HL-60 (cell line): ENCODE results near the gene VTN.
"Not testable (repeated sequence)": the region's sequence is repeated elsewhere in the genome, so short reads cannot be mapped to it uniquely, and the experiment has no call there.

Source experiments
- DNase-seq, 2 experiments: peaks; one replicate each; pipeline ENCODE4 v3.0.0-alpha.2; 2010 to 2020; ENCODE audit warnings: low read depth in 1 of 2, low spot score in 1 of 2
- H3K27ac ChIP-seq: fragments of 250-450 bp; sonication (Bioruptor Pico); replicated peaks from 2 replicates; pipeline ENCODE4 v1.5.1; 2020; ENCODE audit warnings: mild to moderate bottlenecking, moderate library complexity
- H3K27me3 ChIP-seq: fragments of 250-450 bp; sonication (Bioruptor Pico); 2 replicates; pipeline ENCODE4 v1.5.1; 2021; ENCODE audit warnings: mild to moderate bottlenecking, moderate library complexity; ENCODE audit not compliant: insufficient read depth, poor library complexity, severe bottlenecking
- H3K4me3 ChIP-seq: replicated peaks from 2 replicates; pipeline ENCODE4 v1.5.1; 2011; ENCODE audit warnings: mild to moderate bottlenecking, control low read depth, low read length; ENCODE audit not compliant: insufficient read depth
- CTCF ChIP-seq: IDR thresholded peaks from one replicate; pipeline ENCODE4 v1.5.1; 2011; ENCODE audit warnings: low read length, control low read depth, inconsistent platforms; ENCODE audit not compliant: insufficient read depth
- GABPA ChIP-seq: IDR thresholded peaks from 2 replicates; pipeline ENCODE4 v1.6.1; 2012; ENCODE audit warnings: low read depth
- POLR2AphosphoS5 ChIP-seq: IDR thresholded peaks from 2 replicates; pipeline ENCODE4 v1.6.1; 2012; ENCODE audit warnings: low read depth
- REST ChIP-seq: IDR thresholded peaks from 2 replicates; pipeline ENCODE4 v1.6.1; 2012; ENCODE audit warnings: low read depth; ENCODE audit not compliant: insufficient replicate concordance
- SPI1 ChIP-seq: IDR thresholded peaks from 2 replicates; pipeline ENCODE4 v1.6.1; 2012; ENCODE audit warnings: low read depth, mild to moderate bottlenecking, borderline replicate concordance

VTN gene

GRCh38 chr17:28340374-28340773 is 29.7 kb downstream of the VTN start:
- no peak for DNase-seq
- TF ChIP-seq CTCF (no peak), GABPA (no peak), REST (no peak), SPI1 (no peak), POLR2AphosphoS5 (no peak)
- Histone ChIP-seq H3K27ac (no peak overlapping the region), H3K27me3 (no peaks in the 10 kb centered on the region), H3K4me3 (no peak overlapping the region)

GRCh38 chr17:28339431-28339830 is 30.7 kb downstream of the VTN start:
- no peak for TF ChIP-seq REST
- TF ChIP-seq POLR2AphosphoS5, result no peak
- no peak for TF ChIP-seq CTCF
- no peak for TF ChIP-seq SPI1
- no peak for TF ChIP-seq GABPA
- H3K27ac ChIP-seq, result no peak overlapping the region
- DNase-seq, result no peak

GRCh38 chr17:28338769-28339212 is 31.3 kb downstream of the VTN start:
- not testable (repeated sequence) for H3K27me3 ChIP-seq, H3K4me3 ChIP-seq, DNase-seq, H3K27ac ChIP-seq

More at GRCh38 chr17:28339431-28339830, 30.7 kb downstream of the VTN start:
- Histone ChIP-seq H3K27me3 (no peaks in the 10 kb centered on the region), H3K4me3 (no peak overlapping the region)

GRCh38 chr17:28338056-28338768 is 31.9 kb downstream of the VTN start:
- Histone ChIP-seq H3K4me3 (no peak overlapping the region), H3K27me3 (no peaks in the 10 kb centered on the region), H3K27ac (no peak overlapping the region)
- no peak for DNase-seq
- no peak for TF ChIP-seq CTCF
- no peak for TF ChIP-seq REST
- no peak for TF ChIP-seq SPI1
- TF ChIP-seq POLR2AphosphoS5, result no peak
- no peak for TF ChIP-seq GABPA
